ENCODE results near the gene CARS2. TPM values are rescaled to one million over a fixed set of nuclear protein-coding genes. Genes with fewer than 3 reads are reported as not detected.

The CARS2 gene
- total RNA-seq, 1 experiment from 2014 or later: 52.9 TPM

DNA sequence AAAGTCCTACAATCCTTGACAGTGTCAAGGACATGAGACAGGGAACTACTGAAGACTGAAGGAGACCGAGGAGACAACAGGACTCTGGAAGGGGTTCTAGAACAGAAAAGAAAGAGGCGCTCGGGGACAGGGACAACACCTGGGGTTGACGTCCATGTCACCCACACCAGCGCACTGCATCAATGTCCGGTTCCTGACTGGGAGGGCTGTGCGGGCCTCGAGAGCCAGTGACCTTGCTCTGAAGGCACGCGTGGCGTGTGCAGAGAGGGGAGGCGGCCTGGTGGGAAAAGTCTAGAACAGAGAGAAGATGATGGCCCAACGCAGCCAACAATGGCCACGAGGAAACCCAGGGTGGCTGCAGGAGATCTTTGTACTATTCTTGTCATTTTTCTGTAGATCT lies 5.7 kb downstream of the CARS2 start:
- RAD21 ChIA-PET (ENCODE audit: low non-redundant PET in 1 of 2, low total read pairs in 2 of 2, uncharacterized antibody in 2 of 2, unreplicated experiment in 2 of 2): no interaction called here

DNA sequence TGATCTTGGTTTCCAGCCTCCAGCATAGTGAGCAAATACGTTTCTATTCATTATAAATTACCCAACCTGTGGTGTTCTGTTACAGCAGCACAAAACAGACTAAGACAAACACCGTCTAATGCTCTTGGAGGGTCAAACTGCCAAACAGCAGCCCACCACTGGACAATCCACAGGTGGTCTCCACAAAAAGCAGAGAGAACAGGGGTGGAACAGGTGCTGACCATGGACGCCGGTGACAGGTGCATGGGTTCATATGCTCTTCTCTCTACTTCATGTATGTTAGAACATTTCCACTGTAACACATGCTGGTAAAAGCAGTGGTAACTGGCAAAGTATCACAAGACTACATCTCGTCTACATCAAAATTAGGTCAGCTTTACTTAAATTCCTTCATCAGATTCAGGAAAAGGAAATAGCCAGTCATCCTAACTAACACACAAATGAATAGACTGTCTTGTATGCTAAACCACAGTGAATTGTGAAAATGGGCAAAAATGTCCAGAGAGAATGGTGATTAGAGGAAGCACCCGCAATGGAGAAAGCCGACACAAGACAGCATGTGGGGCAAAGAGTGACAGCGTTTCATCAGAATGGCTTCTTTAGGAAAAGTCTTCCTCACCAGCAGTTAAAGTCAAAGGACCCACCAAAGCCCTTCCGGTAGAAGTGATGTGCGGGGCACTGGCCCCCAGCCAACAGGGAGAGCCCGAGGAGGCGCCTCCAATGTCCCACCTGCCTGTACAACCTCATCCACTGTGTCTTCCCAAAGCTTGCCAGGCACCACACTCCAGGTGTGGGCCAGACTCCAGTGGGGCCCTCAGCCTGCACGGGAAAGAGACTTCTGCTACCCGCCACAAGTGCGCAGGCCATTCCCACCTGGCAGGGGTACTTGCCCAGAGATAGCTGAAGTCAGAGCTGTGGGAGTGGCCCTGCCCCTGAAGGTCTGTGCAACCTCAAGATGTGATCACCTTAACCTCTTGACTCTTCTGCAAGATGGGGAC lies 6.5 kb downstream of the CARS2 start:
- intact Hi-C loops (cut with micrococcal nuclease): no loop called here
- no TSS peak for BruUV-seq (replicated peaks)
- TF ChIP-seq TCF7L2 (IDR thresholded peaks at IDR 0.05; ENCODE audit: borderline replicate concordance, extremely low read depth, insufficient read depth, insufficient read length): no peak
- TF ChIP-seq, protein P1, sequence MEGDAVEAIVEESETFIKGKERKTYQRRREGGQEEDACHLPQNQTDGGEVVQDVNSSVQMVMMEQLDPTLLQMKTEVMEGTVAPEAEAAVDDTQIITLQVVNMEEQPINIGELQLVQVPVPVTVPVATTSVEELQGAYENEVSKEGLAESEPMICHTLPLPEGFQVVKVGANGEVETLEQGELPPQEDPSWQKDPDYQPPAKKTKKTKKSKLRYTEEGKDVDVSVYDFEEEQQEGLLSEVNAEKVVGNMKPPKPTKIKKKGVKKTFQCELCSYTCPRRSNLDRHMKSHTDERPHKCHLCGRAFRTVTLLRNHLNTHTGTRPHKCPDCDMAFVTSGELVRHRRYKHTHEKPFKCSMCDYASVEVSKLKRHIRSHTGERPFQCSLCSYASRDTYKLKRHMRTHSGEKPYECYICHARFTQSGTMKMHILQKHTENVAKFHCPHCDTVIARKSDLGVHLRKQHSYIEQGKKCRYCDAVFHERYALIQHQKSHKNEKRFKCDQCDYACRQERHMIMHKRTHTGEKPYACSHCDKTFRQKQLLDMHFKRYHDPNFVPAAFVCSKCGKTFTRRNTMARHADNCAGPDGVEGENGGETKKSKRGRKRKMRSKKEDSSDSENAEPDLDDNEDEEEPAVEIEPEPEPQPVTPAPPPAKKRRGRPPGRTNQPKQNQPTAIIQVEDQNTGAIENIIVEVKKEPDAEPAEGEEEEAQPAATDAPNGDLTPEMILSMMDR (IDR thresholded peaks at IDR 0.05 in 2 of 3, conservative IDR thresholded peaks at IDR 0.05 in 1 of 3; ENCODE audit: borderline replicate concordance in 1 of 3, insufficient read depth in 1 of 3, low read depth in 2 of 3, low read length in 2 of 3): no peak
- no peak for TF ChIP-seq CBX3 (IDR thresholded peaks at IDR 0.05; ENCODE audit: low read depth)
- TF ChIP-seq FOSL1 (IDR thresholded peaks at IDR 0.05; ENCODE audit: low read depth): no peak
- no peak for TF ChIP-seq EZH2 (IDR thresholded peaks at IDR 0.05)
- no peak for TF ChIP-seq CEBPB (IDR thresholded peaks at IDR 0.05; ENCODE audit: low read depth)
- no peak for TF ChIP-seq RAD21 (IDR thresholded peaks at IDR 0.05; ENCODE audit: low read depth)
- TF ChIP-seq ZNF274 (IDR thresholded peaks at IDR 0.05; ENCODE audit: low read depth, low read length): no peak

More for the DNA sequence above, 5.7 kb downstream of the CARS2 start:
- no peak overlapping the region for H2AFZ ChIP-seq (ENCODE audit: low read depth, low read length, poor library complexity, severe bottlenecking)
- no TSS peak for BruUV-seq (replicated peaks)
- H3K27ac ChIP-seq (ENCODE audit: low read depth, low read length): no peak overlapping the region
- no peaks in the 10 kb centered on the region for H3K9me3 ChIP-seq (ENCODE audit: control insufficient read depth in 1 of 2, insufficient read depth in 1 of 2, low read depth in 1 of 2, low read length in 2 of 2)
- ChIA-PET POLR2A (no interaction called here), CTCF (no interaction called here)
- no peak overlapping the region for H3K9ac ChIP-seq (ENCODE audit: low read length)
- no peak for TF ChIP-seq SIN3A (IDR thresholded peaks at IDR 0.05; ENCODE audit: low read depth)
- TF ChIP-seq EZH2 (IDR thresholded peaks at IDR 0.05): no peak
- TF ChIP-seq POLR2A (IDR thresholded peaks at IDR 0.05; ENCODE audit: borderline replicate concordance, extremely low read depth, insufficient read depth, insufficient read length): no peak
- H3K36me3 ChIP-seq (ENCODE audit: control insufficient read depth in 1 of 2, insufficient read depth in 2 of 2, low read length in 2 of 2): peaks cover 32 to 39% of the 10 kb centered on the region in 2 experiments
- no peaks in the 10 kb centered on the region for H3K9me2 ChIP-seq (ENCODE audit: insufficient read depth)
- peaks cover 59% of the 10 kb centered on the region for H3K79me2 ChIP-seq (ENCODE audit: insufficient read depth, low read length)
- no peaks in the 10 kb centered on the region for H3K27me3 ChIP-seq (ENCODE audit: insufficient read depth, low read length)
- intact Hi-C loops (cut with micrococcal nuclease): no loop called here
- ATAC-seq (no peak), DNase-seq (ENCODE audit: low read depth, low spot score) (no peak)
- H3K4me3 ChIP-seq (replicated peaks in 1 of 2; ENCODE audit: low read depth in 1 of 2, low read length in 2 of 2): no peak overlapping the region
- H4K20me1 ChIP-seq (ENCODE audit: insufficient read depth): peaks cover 4% of the 10 kb centered on the region; the same call in 1 of the 2 replicates
- peaks cover 8 to 16% of the 10 kb centered on the region in 2 experiments for H3K4me1 ChIP-seq (ENCODE audit: control insufficient read depth in 1 of 2, insufficient read depth in 2 of 2, low read length in 2 of 2)
- H3K4me2 ChIP-seq (ENCODE audit: low read length): no peak overlapping the region

More for the DNA sequence above, 6.5 kb downstream of the CARS2 start:
- Histone ChIP-seq H3K79me2 (ENCODE audit: insufficient read depth, low read length) (peaks cover 51% of the 10 kb centered on the region), H3K9me3 (ENCODE audit: control insufficient read depth in 1 of 2, insufficient read depth in 1 of 2, low read depth in 1 of 2, low read length in 2 of 2) (no peaks in the 10 kb centered on the region), H4K20me1 (ENCODE audit: insufficient read depth) (peaks cover 4% of the 10 kb centered on the region; the same call in 1 of the 2 replicates), H3K36me3 (ENCODE audit: control insufficient read depth in 1 of 2, insufficient read depth in 2 of 2, low read length in 2 of 2) (peaks cover 32 to 39% of the 10 kb centered on the region in 2 experiments), H3K4me2 (ENCODE audit: low read length) (no peak overlapping the region), H3K27ac (ENCODE audit: low read depth, low read length) (no peak overlapping the region), H3K9me2 (ENCODE audit: insufficient read depth) (no peaks in the 10 kb centered on the region), H3K27me3 (ENCODE audit: insufficient read depth, low read length) (no peaks in the 10 kb centered on the region), H3K4me3 (replicated peaks in 1 of 2; ENCODE audit: low read depth in 1 of 2, low read length in 2 of 2) (no peak overlapping the region), H2AFZ (ENCODE audit: low read depth, low read length, poor library complexity, severe bottlenecking) (no peak overlapping the region), H3K9ac (ENCODE audit: low read length) (no peak overlapping the region), H3K4me1 (ENCODE audit: control insufficient read depth in 1 of 2, insufficient read depth in 2 of 2, low read length in 2 of 2) (peaks cover 3 to 8% of the 10 kb centered on the region in 2 experiments; a peak in 3 of 4 replicates)
- CTCF ChIA-PET: no interaction called here
- RAD21 ChIA-PET (ENCODE audit: low non-redundant PET in 1 of 2, low total read pairs in 2 of 2, uncharacterized antibody in 2 of 2, unreplicated experiment in 2 of 2): no interaction called here
- DNase-seq (ENCODE audit: low read depth, low spot score) (no peak), ATAC-seq (no peak)
- POLR2A ChIA-PET: interaction anchor here (0.6 kb wide), 1 partner anchor 89 kb away, joined by 3 read pairs; no protein-coding TSS in a partner anchor

Data from HCT116 (cell line).